ENCODE results near the gene RNF213.
"Not testable (repeated sequence)": the region's sequence is repeated elsewhere in the genome, so short reads cannot be mapped to it uniquely, and the experiment has no call there.

RNF213 gene

DNA sequence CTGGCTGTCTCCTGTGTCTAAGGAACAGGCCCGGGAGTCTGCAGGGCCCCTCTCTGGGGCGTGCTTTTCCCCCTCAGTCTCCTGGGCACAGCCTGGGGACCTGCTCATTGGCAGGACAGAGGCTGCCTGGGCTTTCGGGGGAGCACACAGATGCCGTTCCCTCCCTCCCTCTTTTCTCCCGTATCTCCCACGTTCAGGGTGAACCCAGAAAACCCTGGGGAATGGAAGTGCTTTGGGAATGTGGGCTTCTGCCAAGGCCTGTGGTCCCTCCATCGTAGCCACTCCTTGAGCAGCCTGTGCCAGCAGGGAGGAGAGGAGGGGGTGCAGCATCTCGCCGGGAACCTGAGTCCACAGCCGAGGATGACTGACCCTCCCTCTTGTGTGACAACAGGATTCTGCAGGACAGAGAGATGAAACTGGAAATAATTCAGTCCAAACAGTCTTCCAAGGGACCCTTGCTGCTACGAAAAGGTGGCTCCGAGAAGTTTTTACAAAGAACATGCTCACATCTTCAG is 52.0 kb downstream of the RNF213 start:
- peaks cover 11 to 74% (median 50%) of the 10 kb centered on the region in 4 experiments for H3K36me3 ChIP-seq (ENCODE audit: control insufficient read depth in 4 of 4, insufficient read depth in 4 of 4, low read length in 3 of 4)
- no peak for DNase-seq

DNA sequence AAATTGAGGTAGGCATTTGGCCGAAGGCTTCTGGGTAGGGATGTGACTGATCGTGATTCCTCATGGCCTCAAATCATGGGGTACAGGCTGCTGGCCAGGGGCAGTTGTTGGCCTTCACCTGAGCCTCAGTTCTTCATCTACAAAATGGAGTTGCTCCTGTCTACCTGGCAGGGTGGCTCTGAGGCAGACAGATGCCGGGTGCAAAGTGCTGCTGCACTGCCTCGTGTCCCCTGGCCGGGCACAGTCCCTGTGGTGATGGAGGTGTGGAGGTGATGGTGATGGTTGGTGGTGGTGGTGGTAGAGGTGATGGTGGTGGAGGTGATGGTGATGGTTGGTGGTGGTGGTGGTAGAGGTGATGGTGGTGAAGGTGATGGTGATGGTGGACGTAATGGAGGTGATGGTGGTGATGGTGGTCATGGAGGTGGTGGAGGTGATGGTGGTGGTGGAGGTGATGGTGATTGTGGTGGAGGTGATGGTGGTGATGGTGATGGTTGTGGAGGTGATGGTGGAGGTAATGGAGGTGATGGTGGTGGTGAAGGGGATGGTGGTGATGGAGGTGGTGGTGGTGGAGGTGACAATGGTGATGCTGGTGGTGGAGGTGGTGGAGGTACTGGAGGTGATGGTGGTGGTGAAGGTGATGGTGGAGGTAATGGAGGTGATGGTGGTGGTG is 52.6 kb downstream of the RNF213 start:
- POLR2A ChIA-PET = no interaction called here
- no peak for DNase-seq
- Histone ChIP-seq H3K4me3 (ENCODE audit: control insufficient read depth in 1 of 7, extremely low read depth in 1 of 7, insufficient read depth in 4 of 7, low read depth in 2 of 7, low read length in 6 of 7) (no peak overlapping the region), H3K9me3 (ENCODE audit: control extremely low read depth in 1 of 5, control insufficient read depth in 4 of 5, insufficient read depth in 2 of 5, low read depth in 1 of 5, low read length in 4 of 5) (no peaks in the 10 kb centered on the region), H3K27ac (ENCODE audit: insufficient read depth in 1 of 2, low read depth in 1 of 2, low read length in 2 of 2, poor library complexity in 1 of 2, severe bottlenecking in 2 of 2) (no peak overlapping the region), H3K4me1 (ENCODE audit: control extremely low read depth in 1 of 4, control insufficient read depth in 4 of 4, insufficient read depth in 4 of 4, low read length in 3 of 4) (no peaks in the 10 kb centered on the region), H3K36me3 (ENCODE audit: control insufficient read depth in 4 of 4, insufficient read depth in 4 of 4, low read length in 3 of 4) (peaks cover 11 to 74% (median 50%) of the 10 kb centered on the region in 4 experiments), H3K27me3 (replicated peaks in 2 of 5; ENCODE audit: control insufficient read depth in 4 of 5, insufficient read depth in 5 of 5, low read length in 4 of 5) (no peaks in the 10 kb centered on the region)
- CTCF ChIA-PET = no interaction called here
- 100% methylated on average over 6 of the region's 6 CpGs for WGBS (ENCODE audit: insufficient coverage)

More for the DNA sequence above, 52.0 kb downstream of the RNF213 start:
- Histone ChIP-seq H3K9me3 (ENCODE audit: control extremely low read depth in 1 of 5, control insufficient read depth in 4 of 5, insufficient read depth in 2 of 5, low read depth in 1 of 5, low read length in 4 of 5) (no peaks in the 10 kb centered on the region), H3K27ac (ENCODE audit: insufficient read depth in 1 of 2, low read depth in 1 of 2, low read length in 2 of 2, poor library complexity in 1 of 2, severe bottlenecking in 2 of 2) (no peak overlapping the region), H3K27me3 (replicated peaks in 2 of 5; ENCODE audit: control insufficient read depth in 4 of 5, insufficient read depth in 5 of 5, low read length in 4 of 5) (no peaks in the 10 kb centered on the region), H3K4me3 (ENCODE audit: control insufficient read depth in 1 of 7, extremely low read depth in 1 of 7, insufficient read depth in 4 of 7, low read depth in 2 of 7, low read length in 6 of 7) (no peak overlapping the region), H3K4me1 (ENCODE audit: control extremely low read depth in 1 of 4, control insufficient read depth in 4 of 4, insufficient read depth in 4 of 4, low read length in 3 of 4) (no peaks in the 10 kb centered on the region)
- POLR2A ChIA-PET = no interaction called here
- WGBS (ENCODE audit: insufficient coverage) = 99% methylated on average over 10 of the region's 12 CpGs
- CTCF ChIA-PET = no interaction called here

DNA sequence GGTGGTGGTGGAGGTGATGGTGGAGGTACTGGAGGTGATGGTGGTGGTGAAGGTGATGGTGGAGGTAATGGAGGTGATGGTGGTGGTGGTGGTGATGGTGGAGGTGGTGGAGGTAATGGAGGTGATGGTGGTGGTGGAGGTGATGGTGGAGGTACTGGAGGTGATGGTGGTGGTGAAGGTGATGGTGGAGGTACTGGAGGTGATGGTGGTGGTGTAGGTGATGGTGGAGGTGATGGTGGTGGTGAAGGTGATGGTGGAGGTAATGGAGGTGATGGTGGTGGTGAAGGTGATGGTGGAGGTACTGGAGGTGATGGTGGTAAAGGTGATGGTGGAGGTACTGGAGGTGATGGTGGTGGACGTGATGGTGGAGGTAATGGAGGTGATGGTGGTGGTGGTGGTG is 53.3 kb downstream of the RNF213 start:
- POLR2A ChIA-PET, CTCF ChIA-PET: not testable (repeated sequence)

GRCh38 chr17:80315517-80316182 is 55.0 kb downstream of the RNF213 start:
- Histone ChIP-seq H3K4me1 (ENCODE audit: control extremely low read depth in 1 of 4, control insufficient read depth in 4 of 4, insufficient read depth in 4 of 4, low read length in 3 of 4) (no peaks in the 10 kb centered on the region), H3K27ac (ENCODE audit: insufficient read depth in 1 of 2, low read depth in 1 of 2, low read length in 2 of 2, poor library complexity in 1 of 2, severe bottlenecking in 2 of 2) (no peak overlapping the region), H3K4me3 (ENCODE audit: control insufficient read depth in 1 of 7, extremely low read depth in 1 of 7, insufficient read depth in 4 of 7, low read depth in 2 of 7, low read length in 6 of 7) (no peak overlapping the region), H3K9me3 (ENCODE audit: control extremely low read depth in 1 of 5, control insufficient read depth in 4 of 5, insufficient read depth in 2 of 5, low read depth in 1 of 5, low read length in 4 of 5) (no peaks in the 10 kb centered on the region), H3K27me3 (replicated peaks in 2 of 5; ENCODE audit: control insufficient read depth in 4 of 5, insufficient read depth in 5 of 5, low read length in 4 of 5) (no peaks in the 10 kb centered on the region), H3K36me3 (ENCODE audit: control insufficient read depth in 4 of 4, insufficient read depth in 4 of 4, low read length in 3 of 4) (peaks cover 12 to 77% (median 53%) of the 10 kb centered on the region in 4 experiments)
- CTCF ChIA-PET = no interaction called here
- no peak for DNase-seq
- WGBS (ENCODE audit: insufficient coverage) = 100% methylated on average over 1 of the region's 2 CpGs
- POLR2A ChIA-PET = no interaction called here

More for the DNA sequence above, 53.3 kb downstream of the RNF213 start:
- not testable (repeated sequence) for H3K27ac ChIP-seq (ENCODE audit: insufficient read depth in 1 of 2, low read depth in 1 of 2, low read length in 2 of 2, poor library complexity in 1 of 2, severe bottlenecking in 2 of 2); H3K4me3 ChIP-seq (ENCODE audit: control insufficient read depth in 1 of 7, extremely low read depth in 1 of 7, insufficient read depth in 4 of 7, low read depth in 2 of 7, low read length in 6 of 7); H3K27me3 ChIP-seq (replicated peaks in 2 of 5; ENCODE audit: control insufficient read depth in 4 of 5, insufficient read depth in 5 of 5, low read length in 4 of 5); DNase-seq; H3K4me1 ChIP-seq (ENCODE audit: control extremely low read depth in 1 of 4, control insufficient read depth in 4 of 4, insufficient read depth in 4 of 4, low read length in 3 of 4); H3K9me3 ChIP-seq (ENCODE audit: control extremely low read depth in 1 of 5, control insufficient read depth in 4 of 5, insufficient read depth in 2 of 5, low read depth in 1 of 5, low read length in 4 of 5)
- H3K36me3 ChIP-seq (ENCODE audit: control insufficient read depth in 4 of 4, insufficient read depth in 4 of 4, low read length in 3 of 4) = peaks cover 11 to 72% (median 48%) of the 10 kb centered on the region in 4 experiments
- no CpG with 5 or more reads among the region's 1 CpG for WGBS (ENCODE audit: insufficient coverage)

- WGBS (ENCODE audit: insufficient coverage) = 99% methylated on average over 7 of the region's 10 CpGs
Observed at GRCh38 chr17:80316431-80316830, 55.8 kb downstream of the RNF213 start.

GRCh38 chr17:80316927-80317705 is 56.5 kb downstream of the RNF213 start:
- no peak overlapping the region for H3K4me3 ChIP-seq (ENCODE audit: control insufficient read depth in 1 of 7, extremely low read depth in 1 of 7, insufficient read depth in 4 of 7, low read depth in 2 of 7, low read length in 6 of 7)
- H3K36me3 ChIP-seq (ENCODE audit: control insufficient read depth in 4 of 4, insufficient read depth in 4 of 4, low read length in 3 of 4) = peaks cover 17 to 79% (median 50%) of the 10 kb centered on the region in 4 experiments
- 95% methylated on average over 18 of the region's 26 CpGs for WGBS (ENCODE audit: insufficient coverage)
- H3K27ac ChIP-seq (ENCODE audit: insufficient read depth in 1 of 2, low read depth in 1 of 2, low read length in 2 of 2, poor library complexity in 1 of 2, severe bottlenecking in 2 of 2) = no peak overlapping the region
- H3K4me1 ChIP-seq (ENCODE audit: control extremely low read depth in 1 of 4, control insufficient read depth in 4 of 4, insufficient read depth in 4 of 4, low read length in 3 of 4) = no peaks in the 10 kb centered on the region
- ChIA-PET POLR2A (no interaction called here), CTCF (no interaction called here)
- DNase-seq = no peak
- no peaks in the 10 kb centered on the region for H3K27me3 ChIP-seq (replicated peaks in 2 of 5; ENCODE audit: control insufficient read depth in 4 of 5, insufficient read depth in 5 of 5, low read length in 4 of 5)
- no peaks in the 10 kb centered on the region for H3K9me3 ChIP-seq (ENCODE audit: control extremely low read depth in 1 of 5, control insufficient read depth in 4 of 5, insufficient read depth in 2 of 5, low read depth in 1 of 5, low read length in 4 of 5)

More at GRCh38 chr17:80316431-80316830, 55.8 kb downstream of the RNF213 start:
- ChIA-PET POLR2A (no interaction called here), CTCF (no interaction called here)
- Histone ChIP-seq H3K4me3 (ENCODE audit: control insufficient read depth in 1 of 7, extremely low read depth in 1 of 7, insufficient read depth in 4 of 7, low read depth in 2 of 7, low read length in 6 of 7) (no peak overlapping the region), H3K4me1 (ENCODE audit: control extremely low read depth in 1 of 4, control insufficient read depth in 4 of 4, insufficient read depth in 4 of 4, low read length in 3 of 4) (no peaks in the 10 kb centered on the region), H3K27ac (ENCODE audit: insufficient read depth in 1 of 2, low read depth in 1 of 2, low read length in 2 of 2, poor library complexity in 1 of 2, severe bottlenecking in 2 of 2) (no peak overlapping the region), H3K36me3 (ENCODE audit: control insufficient read depth in 4 of 4, insufficient read depth in 4 of 4, low read length in 3 of 4) (peaks cover 17 to 77% (median 52%) of the 10 kb centered on the region in 4 experiments), H3K27me3 (replicated peaks in 2 of 5; ENCODE audit: control insufficient read depth in 4 of 5, insufficient read depth in 5 of 5, low read length in 4 of 5) (no peaks in the 10 kb centered on the region), H3K9me3 (ENCODE audit: control extremely low read depth in 1 of 5, control insufficient read depth in 4 of 5, insufficient read depth in 2 of 5, low read depth in 1 of 5, low read length in 4 of 5) (no peaks in the 10 kb centered on the region)
- DNase-seq = no peak

DNA sequence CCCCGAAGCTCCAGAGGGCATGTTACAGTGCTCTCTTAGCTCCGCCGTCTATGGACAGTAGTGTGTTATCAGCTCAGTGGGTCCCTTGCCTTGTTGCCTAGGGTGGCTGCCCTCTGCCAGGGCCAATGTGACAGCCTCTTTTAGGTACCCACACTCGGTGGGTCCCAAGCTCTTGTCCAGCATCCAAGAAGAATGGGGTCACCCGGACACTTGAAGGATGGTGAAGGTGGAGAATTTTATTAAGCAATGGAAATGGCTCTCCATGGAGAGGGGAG is 57.0 kb downstream of the RNF213 start:
- WGBS (ENCODE audit: insufficient coverage) = 100% methylated on average over 5 of the region's 5 CpGs
- H3K27me3 ChIP-seq (replicated peaks in 2 of 5; ENCODE audit: control insufficient read depth in 4 of 5, insufficient read depth in 5 of 5, low read length in 4 of 5) = no peaks in the 10 kb centered on the region
- ChIA-PET POLR2A (no interaction called here), CTCF (no interaction called here)
- no peak overlapping the region for H3K4me3 ChIP-seq (ENCODE audit: control insufficient read depth in 1 of 7, extremely low read depth in 1 of 7, insufficient read depth in 4 of 7, low read depth in 2 of 7, low read length in 6 of 7)
- no peaks in the 10 kb centered on the region for H3K9me3 ChIP-seq (ENCODE audit: control extremely low read depth in 1 of 5, control insufficient read depth in 4 of 5, insufficient read depth in 2 of 5, low read depth in 1 of 5, low read length in 4 of 5)
- peaks cover 19 to 80% (median 50%) of the 10 kb centered on the region in 4 experiments for H3K36me3 ChIP-seq (ENCODE audit: control insufficient read depth in 4 of 4, insufficient read depth in 4 of 4, low read length in 3 of 4)
- DNase-seq = no peak
- no peaks in the 10 kb centered on the region for H3K4me1 ChIP-seq (ENCODE audit: control extremely low read depth in 1 of 4, control insufficient read depth in 4 of 4, insufficient read depth in 4 of 4, low read length in 3 of 4)
- H3K27ac ChIP-seq (ENCODE audit: insufficient read depth in 1 of 2, low read depth in 1 of 2, low read length in 2 of 2, poor library complexity in 1 of 2, severe bottlenecking in 2 of 2) = no peak overlapping the region
